PC-3 (cell line): ENCODE results near the gene SLC8A1. TPM values are rescaled to one million over a fixed set of nuclear protein-coding genes. Genes with fewer than 3 reads are reported as not detected.

Source experiments
- ATAC-seq: fragments of 200-7000 bp; cut with Tn5 transposase; 2 replicates; pipeline ENCODE4 v1.9.1; 2020; ENCODE audit warnings: mild to moderate bottlenecking, moderate library complexity
- BruUV-seq: library from RNA; stranded (reverse); fragments of 400-500 nt; replicated peaks from 2 replicates; lab custom pipeline; 2021; lab: Mats Ljungman, UMichigan
- CTCF ChIA-PET: fragments of 300-600 bp; sonication (Branson Sonifier 250); formaldehyde crosslinking; loops from one replicate; lab custom pipeline; 2022; ENCODE audit warnings: antibody characterized with exemption; lab: Charles Lee
- POLR2A ChIA-PET: fragments of 300-600 bp; sonication (Branson Sonifier 250); formaldehyde crosslinking; loops from one replicate; lab custom pipeline; 2022; ENCODE audit warnings: antibody characterized with exemption; ENCODE audit not compliant: unreplicated experiment; lab: Charles Lee
- DNase-seq: peaks from one replicate; pipeline ENCODE4 v3.0.0-alpha.2; 2015
- H2AFZ ChIP-seq: fragments of 300-600 bp; sonication (generic); 2 replicates; pipeline ENCODE4 v1.6.0; 2016; ENCODE audit warnings: antibody characterized with exemption, low read length
- H3F3A ChIP-seq: fragments of 300-600 bp; sonication (generic); one replicate; pipeline ENCODE4 v1.6.0; 2017; ENCODE audit warnings: antibody characterized with exemption, low read length, control low read depth, mild to moderate bottlenecking; ENCODE audit not compliant: unreplicated experiment
- H3K27ac ChIP-seq: fragments of 300-600 bp; sonication (generic); 2 replicates; pipeline ENCODE4 v1.5.1; 2016; ENCODE audit warnings: mild to moderate bottlenecking, low read length
- H3K27me3 ChIP-seq: fragments of 300-600 bp; sonication (generic); 2 replicates; pipeline ENCODE4 v1.6.1; 2016; ENCODE audit warnings: low read length, mixed read lengths
- H3K36me3 ChIP-seq: fragments of 300-600 bp; sonication (generic); 2 replicates; pipeline ENCODE4 v1.6.1; 2016; ENCODE audit warnings: low read depth, mixed run types, low read length, mixed read lengths
- H3K4me1 ChIP-seq: fragments of 300-600 bp; sonication (generic); 2 replicates; pipeline ENCODE4 v1.5.1; 2016; ENCODE audit warnings: low read length; ENCODE audit not compliant: insufficient read depth
- H3K4me2 ChIP-seq: fragments of 300-600 bp; sonication (generic); 2 replicates; pipeline ENCODE4 v1.6.0; 2016; ENCODE audit warnings: low read length
- H3K4me3 ChIP-seq: fragments of 300-600 bp; sonication (generic); 2 replicates; pipeline ENCODE4 v1.5.1; 2016; ENCODE audit warnings: mild to moderate bottlenecking, low read length, mixed read lengths
- H3K79me2 ChIP-seq: fragments of 300-600 bp; sonication (generic); 2 replicates; pipeline ENCODE4 v1.6.1; 2017; ENCODE audit warnings: low read length, mixed read lengths
- H3K9ac ChIP-seq: fragments of 300-600 bp; sonication (generic); 2 replicates; pipeline ENCODE4 v1.6.0; 2016; ENCODE audit warnings: mild to moderate bottlenecking, low read length
- H3K9me2 ChIP-seq: fragments of 300-600 bp; sonication (generic); replicated peaks from 2 replicates; pipeline ENCODE4 v1.6.1; 2016; ENCODE audit warnings: mixed run types, low read length, mixed read lengths
- H3K9me3 ChIP-seq: fragments of 300-600 bp; sonication (generic); 2 replicates; pipeline ENCODE4 v1.6.1; 2016; ENCODE audit warnings: low read length, mixed read lengths
- H4K20me1 ChIP-seq: fragments of 300-600 bp; sonication (generic); 2 replicates; pipeline ENCODE4 v1.6.1; 2016; ENCODE audit warnings: low read length, mixed read lengths
- EZH2 ChIP-seq: fragments of 300-600 bp; sonication (generic); IDR thresholded peaks from one replicate; pipeline ENCODE4 v1.6.1; 2017; ENCODE audit warnings: antibody characterized with exemption, mild to moderate bottlenecking, low read length; ENCODE audit not compliant: unreplicated experiment
- EZH2phosphoT487 ChIP-seq: fragments of 300-600 bp; sonication (generic); IDR thresholded peaks from 2 replicates; pipeline ENCODE4 v1.6.1; 2018; ENCODE audit warnings: mild to moderate bottlenecking, antibody characterized with exemption, low read length, borderline replicate concordance
- intact Hi-C: fragments of 100-400 bp; cut with micrococcal nuclease; formaldehyde crosslinking; loops from 2 replicates; pipeline ENCODE4 v1.9.0; 2023
- total RNA-seq: library from RNA; depleted of rRNA; stranded (reverse); fragments of >200 nt; gene quantifications from 2 replicates; pipeline ENCODE4 v1.2.3, GENCODE V29; 2014
- TF ChIP-seq, protein P1 (sequence below): fragments of 300-600 bp; sonication (generic); conservative IDR thresholded peaks from 2 replicates; pipeline ENCODE4 v1.5.1; 2017; ENCODE audit warnings: antibody characterized with exemption, low read depth, mild to moderate bottlenecking, low read length

SLC8A1 gene
- total RNA-seq, 1 experiment from 2014 or later, result 1.3 TPM

- ChIA-PET CTCF (interaction anchor here (0.9 to 1.3 kb wide), 2 partner anchors 22 to 521 kb away, joined by 3 read pairs; no protein-coding TSS in a partner anchor), POLR2A (no interaction called here)
- no peaks in the 10 kb centered on the region for H4K20me1 ChIP-seq
- H3K27ac ChIP-seq, result peak overlapping the region; percentile 72
- peak overlapping the region; percentile 36; the same call in 1 of the 2 replicates for H2AFZ ChIP-seq
- H3K79me2 ChIP-seq, result no peaks in the 10 kb centered on the region
- ATAC-seq, result peak; percentile 95
- BruUV-seq, result no TSS peak
- H3K9me2 ChIP-seq, result peaks cover 3% of the 10 kb centered on the region; the same call in 1 of the 2 replicates
- H3K4me2 ChIP-seq, result peak overlapping the region; percentile 74
- no peak for TF ChIP-seq EZH2
- no peak for TF ChIP-seq EZH2phosphoT487
- TF ChIP-seq, protein P1, sequence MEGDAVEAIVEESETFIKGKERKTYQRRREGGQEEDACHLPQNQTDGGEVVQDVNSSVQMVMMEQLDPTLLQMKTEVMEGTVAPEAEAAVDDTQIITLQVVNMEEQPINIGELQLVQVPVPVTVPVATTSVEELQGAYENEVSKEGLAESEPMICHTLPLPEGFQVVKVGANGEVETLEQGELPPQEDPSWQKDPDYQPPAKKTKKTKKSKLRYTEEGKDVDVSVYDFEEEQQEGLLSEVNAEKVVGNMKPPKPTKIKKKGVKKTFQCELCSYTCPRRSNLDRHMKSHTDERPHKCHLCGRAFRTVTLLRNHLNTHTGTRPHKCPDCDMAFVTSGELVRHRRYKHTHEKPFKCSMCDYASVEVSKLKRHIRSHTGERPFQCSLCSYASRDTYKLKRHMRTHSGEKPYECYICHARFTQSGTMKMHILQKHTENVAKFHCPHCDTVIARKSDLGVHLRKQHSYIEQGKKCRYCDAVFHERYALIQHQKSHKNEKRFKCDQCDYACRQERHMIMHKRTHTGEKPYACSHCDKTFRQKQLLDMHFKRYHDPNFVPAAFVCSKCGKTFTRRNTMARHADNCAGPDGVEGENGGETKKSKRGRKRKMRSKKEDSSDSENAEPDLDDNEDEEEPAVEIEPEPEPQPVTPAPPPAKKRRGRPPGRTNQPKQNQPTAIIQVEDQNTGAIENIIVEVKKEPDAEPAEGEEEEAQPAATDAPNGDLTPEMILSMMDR, result no peak
- intact Hi-C loops, result loop anchor here (2.0 kb wide), 3 partner anchors 14 to 70 kb away; no protein-coding TSS in a partner anchor
- DNase-seq, result peak; percentile 99
- H3K4me1 ChIP-seq, result peaks cover 34% of the 10 kb centered on the region
- 0 out of 2 replicates have a peak overlapping the region, but pooled peaks have one; percentile 0 for H3K9ac ChIP-seq
- H3K36me3 ChIP-seq, result no peaks in the 10 kb centered on the region
- H3F3A ChIP-seq, result peaks cover 8% of the 10 kb centered on the region
- no peaks in the 10 kb centered on the region for H3K27me3 ChIP-seq
- peak overlapping the region; percentile 2; the same call in 1 of the 2 replicates for H3K4me3 ChIP-seq
- H3K9me3 ChIP-seq, result no peaks in the 10 kb centered on the region
Measured at GRCh38 chr2:40434731-40435271, 17.1 kb downstream of the SLC8A1 start.

GRCh38 chr2:40433736-40434135 lies 18.2 kb downstream of the SLC8A1 start:
- H3K4me2 ChIP-seq, result 0 out of 2 replicates have a peak overlapping the region, but pooled peaks have one; percentile 60
- H3K9ac ChIP-seq, result no peak overlapping the region
- intact Hi-C loops, result loop anchor here (2.0 kb wide), 3 partner anchors 15 to 69 kb away; no protein-coding TSS in a partner anchor
- no peaks in the 10 kb centered on the region for H3K27me3 ChIP-seq
- no peaks in the 10 kb centered on the region for H3K79me2 ChIP-seq
- POLR2A ChIA-PET, result no interaction called here
- 0 out of 2 replicates have a peak overlapping the region, but pooled peaks have one; percentile 68 for H3K27ac ChIP-seq
- peaks cover 3% of the 10 kb centered on the region; the same call in 1 of the 2 replicates for H3K9me2 ChIP-seq
- H3K9me3 ChIP-seq, result no peaks in the 10 kb centered on the region
- no peaks in the 10 kb centered on the region for H3K36me3 ChIP-seq
- no peak overlapping the region for H3K4me3 ChIP-seq
- peaks cover 31% of the 10 kb centered on the region for H3K4me1 ChIP-seq
- TF ChIP-seq, protein P1, result no peak
- TF ChIP-seq EZH2phosphoT487 (no peak), EZH2 (no peak)
- no peak overlapping the region for H2AFZ ChIP-seq
- CTCF ChIA-PET, result no interaction called here
- DNase-seq (no peak), ATAC-seq (no peak)
- H4K20me1 ChIP-seq, result no peaks in the 10 kb centered on the region
- BruUV-seq, result no TSS peak
- peaks cover 8% of the 10 kb centered on the region for H3F3A ChIP-seq

DNA sequence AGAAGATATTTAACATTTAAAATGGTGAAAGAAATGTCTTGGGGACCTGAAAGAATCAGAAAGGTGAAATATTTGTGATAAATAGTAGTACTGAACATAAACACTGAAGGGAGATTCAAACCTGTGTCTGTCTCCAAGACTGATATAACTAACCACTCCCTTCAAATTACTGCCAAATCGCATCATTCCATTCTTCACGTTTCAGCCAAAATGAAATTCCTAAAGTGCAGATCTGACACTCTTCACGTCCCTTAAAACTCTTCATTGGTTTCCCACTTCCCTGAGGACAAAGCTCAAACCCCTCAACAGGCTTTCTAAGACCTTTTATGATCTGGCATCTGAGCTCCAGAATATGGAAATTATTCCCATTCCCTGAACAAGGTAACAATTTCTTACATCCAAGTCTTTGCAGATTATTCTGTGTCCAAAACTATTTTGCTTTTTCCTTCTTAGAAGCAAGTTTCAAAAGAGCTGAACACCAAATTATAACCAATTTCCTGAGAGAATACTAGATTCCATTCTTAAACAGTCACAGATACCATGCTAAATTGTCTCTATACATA lies 18.9 kb downstream of the SLC8A1 start:
- Histone ChIP-seq H3K36me3 (no peaks in the 10 kb centered on the region), H3K27me3 (no peaks in the 10 kb centered on the region), H3K9ac (no peak overlapping the region), H3F3A (peaks cover 8% of the 10 kb centered on the region), H3K9me3 (no peaks in the 10 kb centered on the region), H2AFZ (no peak overlapping the region), H3K9me2 (peaks cover 3% of the 10 kb centered on the region; the same call in 1 of the 2 replicates), H3K27ac (no peak overlapping the region), H3K4me2 (no peak overlapping the region), H3K79me2 (no peaks in the 10 kb centered on the region), H3K4me3 (no peak overlapping the region), H4K20me1 (no peaks in the 10 kb centered on the region), H3K4me1 (peaks cover 31% of the 10 kb centered on the region)
- DNase-seq, result no peak
- no peak for ATAC-seq
- ChIA-PET CTCF (no interaction called here), POLR2A (no interaction called here)
- TF ChIP-seq EZH2 (no peak), EZH2phosphoT487 (no peak)
- TF ChIP-seq, protein P1, result no peak
- intact Hi-C loops, result no loop called here
- no TSS peak for BruUV-seq
